Measurements from ENCODE around the gene INAFM2.

The INAFM2 gene

GRCh38 chr15:40285554-40286011 is 37.9 kb upstream of the INAFM2 start:
- no peak for DNase-seq
- Mint-ChIP-seq H3K9me3 (no peaks in the 10 kb centered on the region), H3K27me3 (ENCODE audit: low read depth, poor library complexity) (peaks cover 94% of the 10 kb centered on the region), H3K4me1 (peaks cover 26% of the 10 kb centered on the region), H3K27ac (no peak overlapping the region), H3K36me3 (ENCODE audit: low read depth) (no peaks in the 10 kb centered on the region), H3K4me3 (no peak overlapping the region)
- TF ChIP-seq CTCF (IDR thresholded peaks at IDR 0.05) = no peak

- H3K4me3 Mint-ChIP-seq = no peak overlapping the region
- H3K36me3 Mint-ChIP-seq (ENCODE audit: low read depth) = no peaks in the 10 kb centered on the region
- H3K27me3 Mint-ChIP-seq (ENCODE audit: low read depth, poor library complexity) = peaks cover 93% of the 10 kb centered on the region
- no peak for DNase-seq
- peaks cover 26% of the 10 kb centered on the region for H3K4me1 Mint-ChIP-seq
- no peak overlapping the region for H3K27ac Mint-ChIP-seq
- H3K9me3 Mint-ChIP-seq = no peaks in the 10 kb centered on the region
- TF ChIP-seq CTCF (IDR thresholded peaks at IDR 0.05) = no peak
Measured at GRCh38 chr15:40286061-40286532, 37.4 kb upstream of the INAFM2 start.

- H3K36me3 Mint-ChIP-seq (ENCODE audit: low read depth) = no peaks in the 10 kb centered on the region
- no peak overlapping the region for H3K27ac Mint-ChIP-seq
- H3K4me3 Mint-ChIP-seq = no peak overlapping the region
- DNase-seq = no peak
- TF ChIP-seq CTCF (IDR thresholded peaks at IDR 0.05) = no peak
- no peaks in the 10 kb centered on the region for H3K9me3 Mint-ChIP-seq
- peaks cover 94% of the 10 kb centered on the region for H3K27me3 Mint-ChIP-seq (ENCODE audit: low read depth, poor library complexity)
- peaks cover 26% of the 10 kb centered on the region for H3K4me1 Mint-ChIP-seq
Measured at GRCh38 chr15:40286794-40287193, 36.7 kb upstream of the INAFM2 start.

GRCh38 chr15:40287505-40287904 is 36.0 kb upstream of the INAFM2 start:
- Mint-ChIP-seq H3K4me1 (peaks cover 26% of the 10 kb centered on the region), H3K27me3 (ENCODE audit: low read depth, poor library complexity) (peaks cover 97% of the 10 kb centered on the region), H3K36me3 (ENCODE audit: low read depth) (no peaks in the 10 kb centered on the region), H3K9me3 (no peaks in the 10 kb centered on the region), H3K27ac (no peak overlapping the region), H3K4me3 (no peak overlapping the region)
- TF ChIP-seq CTCF (IDR thresholded peaks at IDR 0.05) = no peak
- DNase-seq = no peak

GRCh38 chr15:40287968-40288367 is 35.5 kb upstream of the INAFM2 start:
- no peak overlapping the region for H3K27ac Mint-ChIP-seq
- peak; percentile 51 for DNase-seq
- TF ChIP-seq CTCF (IDR thresholded peaks at IDR 0.05) = no peak
- H3K36me3 Mint-ChIP-seq (ENCODE audit: low read depth) = no peaks in the 10 kb centered on the region
- no peaks in the 10 kb centered on the region for H3K9me3 Mint-ChIP-seq
- H3K4me1 Mint-ChIP-seq = peaks cover 26% of the 10 kb centered on the region
- H3K4me3 Mint-ChIP-seq = no peak overlapping the region
- peaks cover 97% of the 10 kb centered on the region for H3K27me3 Mint-ChIP-seq (ENCODE audit: low read depth, poor library complexity)

- Mint-ChIP-seq H3K4me1 (peaks cover 32% of the 10 kb centered on the region), H3K36me3 (ENCODE audit: low read depth) (no peaks in the 10 kb centered on the region), H3K4me3 (peak overlapping the region; percentile 35), H3K27me3 (ENCODE audit: low read depth, poor library complexity) (peaks cover 94% of the 10 kb centered on the region), H3K27ac (no peak overlapping the region), H3K9me3 (no peaks in the 10 kb centered on the region)
- DNase-seq = no peak
- no peak for TF ChIP-seq CTCF (IDR thresholded peaks at IDR 0.05)
Measured at GRCh38 chr15:40289140-40289775, 34.2 kb upstream of the INAFM2 start.
